Smooth muscle cell (in vitro differentiated cells): ENCODE results near the gene BMP6. TPM values are rescaled to one million over a fixed set of nuclear protein-coding genes. Genes with fewer than 3 reads are reported as not detected.

Experiments
- DNase-seq: peaks from one replicate; lab custom pipeline; 2025; ENCODE audit not compliant: unreplicated experiment; lab: John Stamatoyannopoulos, UW
- H2AFZ ChIP-seq: fragments of 200-600 bp; sonication (generic); 2 replicates; pipeline ENCODE4 v1.6.0; 2016; ENCODE audit warnings: antibody characterized with exemption, low read depth, mild to moderate bottlenecking
- H3F3A ChIP-seq: fragments of 200-600 bp; sonication (generic); 2 replicates; pipeline ENCODE4 v1.6.0; 2017; ENCODE audit warnings: antibody characterized with exemption, low read depth
- H3K27ac ChIP-seq: fragments of 200-600 bp; sonication (generic); 2 replicates; pipeline ENCODE4 v1.5.1; 2016; ENCODE audit warnings: low read depth, mild to moderate bottlenecking
- H3K27me3 ChIP-seq: fragments of 200-600 bp; sonication (generic); 2 replicates; pipeline ENCODE4 v1.6.1; 2016; ENCODE audit warnings: low read depth, mild to moderate bottlenecking
- H3K36me3 ChIP-seq: fragments of 200-600 bp; sonication (generic); 2 replicates; pipeline ENCODE4 v1.5.1; 2016; ENCODE audit warnings: low read depth
- H3K4me1 ChIP-seq: fragments of 200-600 bp; sonication (generic); 2 replicates; pipeline ENCODE4 v1.5.1; 2016; ENCODE audit warnings: low read depth
- H3K4me2 ChIP-seq: fragments of 200-600 bp; sonication (generic); 2 replicates; pipeline ENCODE4 v1.6.0; 2016; ENCODE audit warnings: mild to moderate bottlenecking
- H3K4me3 ChIP-seq: fragments of 200-600 bp; sonication (generic); 2 replicates; pipeline ENCODE4 v1.5.1; 2016; ENCODE audit warnings: mild to moderate bottlenecking
- H3K79me2 ChIP-seq: fragments of 200-600 bp; sonication (generic); 2 replicates; pipeline ENCODE4 v1.6.0; 2016; ENCODE audit warnings: low read depth, mild to moderate bottlenecking
- H3K9ac ChIP-seq: fragments of 200-600 bp; sonication (generic); 2 replicates; pipeline ENCODE4 v1.6.0; 2016; ENCODE audit warnings: low read depth
- H3K9me3 ChIP-seq: fragments of 200-600 bp; sonication (generic); replicated peaks from 2 replicates; pipeline ENCODE4 v1.5.1; 2016; ENCODE audit warnings: low read depth
- H4K20me1 ChIP-seq: fragments of 200-600 bp; sonication (generic); 2 replicates; pipeline ENCODE4 v1.6.0; 2016; ENCODE audit warnings: low read depth
- CTCF ChIP-seq: fragments of 200-600 bp; sonication (generic); IDR thresholded peaks from 2 replicates; pipeline ENCODE4 v1.5.1; 2017; ENCODE audit warnings: borderline replicate concordance, mild to moderate bottlenecking, antibody characterized with exemption; ENCODE audit not compliant: insufficient read depth, poor library complexity, severe bottlenecking
- WGBS: methylation state at CpG from one replicate; pipeline ENCODE4 v1.1.7; 2016; ENCODE audit warnings: low lambda C conversion rate; 5-methylcytosine and 5-hydroxymethylcytosine counted together
- polyA plus RNA-seq: library from polyadenylated mRNA; unstranded; fragments of >200 nt; fragmentation: Nextera tagmentation; extraction: Ambion mirVana; gene quantifications from 2 replicates; pipeline ENCODE4 v1.2.1, GENCODE V29; 2016
- total RNA-seq: library from RNA; depleted of rRNA; stranded (reverse); fragments of >200 nt; gene quantifications from 2 replicates; pipeline ENCODE4 v1.2.3, GENCODE V29; 2014

BMP6 gene
- total and polyA plus RNA-seq, 2 experiments from 2014 or later: 14.5 to 17.0 TPM

GRCh38 chr6:7922596-7922995 lies 196.7 kb downstream of the BMP6 start:
- DNase-seq: no peak
- Histone ChIP-seq H2AFZ (no peak overlapping the region), H3K27me3 (no peaks in the 10 kb centered on the region), H3K4me3 (no peak overlapping the region), H3K4me1 (peaks cover 7% of the 10 kb centered on the region), H3K4me2 (no peak overlapping the region), H3K79me2 (no peaks in the 10 kb centered on the region), H3K36me3 (no peaks in the 10 kb centered on the region), H3K27ac (no peak overlapping the region), H3K9ac (no peak overlapping the region), H3K9me3 (no peaks in the 10 kb centered on the region), H3F3A (peaks cover 6% of the 10 kb centered on the region), H4K20me1 (no peaks in the 10 kb centered on the region)
- no peak for TF ChIP-seq CTCF
- WGBS: 64% methylated on average over 1 of the region's 1 CpG

- Histone ChIP-seq H3K9ac (no peak overlapping the region), H3K9me3 (no peaks in the 10 kb centered on the region), H3K36me3 (no peaks in the 10 kb centered on the region), H3K4me1 (peaks cover 7% of the 10 kb centered on the region), H3K4me2 (no peak overlapping the region), H2AFZ (no peak overlapping the region), H3K27ac (no peak overlapping the region), H3K79me2 (no peaks in the 10 kb centered on the region), H4K20me1 (no peaks in the 10 kb centered on the region), H3K4me3 (no peak overlapping the region), H3K27me3 (no peaks in the 10 kb centered on the region), H3F3A (no peaks in the 10 kb centered on the region)
- no peak for TF ChIP-seq CTCF
- DNase-seq: no peak
These were observed 199.0 kb downstream of the BMP6 start for GRCh38 chr6:7924867-7925266.

Other genes with a start within 250 kb of the BMP6 start
- gene DSP, start 184.4 kb upstream of the BMP6 start, total RNA-seq: 309 and 347 TPM in 2 replicates
- gene DSP, start 184.4 kb upstream of the BMP6 start, polyA plus RNA-seq: 64.1 and 170 TPM in 2 replicates
- gene SNRNP48, start 135.9 kb upstream of the BMP6 start, total RNA-seq: 11.0 and 16.6 TPM in 2 replicates
- 3.2 and 6.5 TPM in 2 replicates for gene SNRNP48, start 135.9 kb upstream of the BMP6 start, polyA plus RNA-seq
- gene TXNDC5, start 184.7 kb downstream of the BMP6 start, total RNA-seq: 448 and 569 TPM in 2 replicates
- 368 and 576 TPM in 2 replicates for gene TXNDC5, start 184.7 kb downstream of the BMP6 start, polyA plus RNA-seq